NCI-H226 (cell line): ENCODE results near the gene MEN1.

Experiments
- DNase-seq: peaks from one replicate; pipeline ENCODE4 v3.0.0-alpha.2; 2015

Gene MEN1

GRCh38 chr11:64800303-64801157 lies 9.8 kb downstream of the MEN1 start:
- DNase-seq, result no peak

- no peak for DNase-seq
Measured at GRCh38 chr11:64799623-64800302, 10.6 kb downstream of the MEN1 start.

- DNase-seq, result no peak
Measured at GRCh38 chr11:64799256-64799622, 11.1 kb downstream of the MEN1 start.

- DNase-seq, result no peak
Measured at GRCh38 chr11:64796757-64797541, 13.4 kb downstream of the MEN1 start.

GRCh38 chr11:64796047-64796756 lies 14.1 kb downstream of the MEN1 start:
- no peak for DNase-seq

GRCh38 chr11:64794526-64794925 lies 15.8 kb downstream of the MEN1 start:
- DNase-seq, result no peak

GRCh38 chr11:64793271-64794160 lies 16.8 kb downstream of the MEN1 start:
- DNase-seq, result no peak

GRCh38 chr11:64792482-64792881 lies 17.9 kb downstream of the MEN1 start:
- DNase-seq, result no peak

- no peak for DNase-seq
Measured at GRCh38 chr11:64791781-64792291, 18.5 kb downstream of the MEN1 start.

GRCh38 chr11:64790205-64791095 lies 19.9 kb downstream of the MEN1 start:
- DNase-seq, result no peak

- DNase-seq, result no peak
Measured at GRCh38 chr11:64789331-64790204, 20.8 kb downstream of the MEN1 start.

- no peak for DNase-seq
Measured at GRCh38 chr11:64788321-64789215, 21.8 kb downstream of the MEN1 start.

- peak; percentile 23 for DNase-seq
Measured at GRCh38 chr11:64787526-64788320, 22.6 kb downstream of the MEN1 start.

- no peak for DNase-seq
Measured at GRCh38 chr11:64786308-64786707, 24.0 kb downstream of the MEN1 start.

- no peak for DNase-seq
Measured at GRCh38 chr11:64784813-64785581, 25.4 kb downstream of the MEN1 start.

- peak; percentile 100 for DNase-seq
Measured at GRCh38 chr11:64778473-64779298, 31.7 kb downstream of the MEN1 start, which contains the start of gene SF1. Gene SF1 (minus strand): TSS chr11:64778542. CDS start chr11:64778392, 150 bp downstream.
